22Rv1 (cell line): ENCODE data around the gene C2orf92.
"Not testable (repeated sequence)": the region's sequence is repeated elsewhere in the genome, so short reads cannot be mapped to it uniquely, and the experiment has no call there.

ENCODE experiments used
- H3K27ac ChIP-seq: fragments of 450-650 bp; 2 replicates; pipeline ENCODE4 v1.5.1; 2017
- CTCF ChIP-seq: fragments of 450-650 bp; IDR thresholded peaks from 2 replicates; pipeline ENCODE4 v1.5.1; 2017; ENCODE audit warnings: mild to moderate bottlenecking
- ZFX ChIP-seq: fragments of 450-650 bp; IDR thresholded peaks from 2 replicates; pipeline ENCODE4 v1.6.1; 2017; ENCODE audit warnings: antibody characterized with exemption, borderline replicate concordance

C2orf92 gene

GRCh38 chr2:97706708-97707345, 37.3 kb downstream of the C2orf92 start:
- no peak overlapping the region for H3K27ac ChIP-seq
- TF ChIP-seq ZFX: no peak
- no peak for TF ChIP-seq CTCF

- no peak overlapping the region for H3K27ac ChIP-seq
- no peak for TF ChIP-seq ZFX
- TF ChIP-seq CTCF: no peak
Observed at GRCh38 chr2:97707362-97708047, 38.0 kb downstream of the C2orf92 start.

GRCh38 chr2:97708048-97708380, 38.5 kb downstream of the C2orf92 start:
- no peak for TF ChIP-seq ZFX
- no peak for TF ChIP-seq CTCF

GRCh38 chr2:97708608-97709007, 39.1 kb downstream of the C2orf92 start:
- no peak overlapping the region for H3K27ac ChIP-seq
- no peak for TF ChIP-seq ZFX
- no peak for TF ChIP-seq CTCF

More at GRCh38 chr2:97708048-97708380, 38.5 kb downstream of the C2orf92 start:
- H3K27ac ChIP-seq: no peak overlapping the region

- no peak overlapping the region for H3K27ac ChIP-seq
- no peak for TF ChIP-seq ZFX
- no peak for TF ChIP-seq CTCF
Observed at GRCh38 chr2:97711394-97711711, 41.8 kb downstream of the C2orf92 start.

GRCh38 chr2:97712175-97712574, 42.7 kb downstream of the C2orf92 start:
- not testable (repeated sequence) for H3K27ac ChIP-seq

- no peak overlapping the region for H3K27ac ChIP-seq
- no peak for TF ChIP-seq CTCF
- TF ChIP-seq ZFX: no peak
Observed at GRCh38 chr2:97712693-97713295, 43.3 kb downstream of the C2orf92 start.
